MG63 (cell line): ENCODE data around the gene PTPRK. TPM values are rescaled to one million over a fixed set of nuclear protein-coding genes. Genes with fewer than 3 reads are reported as not detected.
"Not testable (repeated sequence)": the region's sequence is repeated elsewhere in the genome, so short reads cannot be mapped to it uniquely, and the experiment has no call there.

Experiments
- DNase-seq: peaks from one replicate; pipeline ENCODE4 v3.0.0-alpha.2; 2020
- H3K27me3 ChIP-seq: fragments of 250-450 bp; sonication (Bioruptor Pico); 2 replicates; pipeline ENCODE4 v1.5.1; 2020; ENCODE audit warnings: mild to moderate bottlenecking, moderate library complexity
- H3K36me3 ChIP-seq: fragments of 250-450 bp; sonication (Bioruptor Pico); 2 replicates; pipeline ENCODE4 v1.5.1; 2020; ENCODE audit warnings: mild to moderate bottlenecking, moderate library complexity
- H3K4me3 ChIP-seq: fragments of 250-450 bp; sonication (Bioruptor Pico); 2 replicates; pipeline ENCODE4 v1.5.1; 2020; ENCODE audit warnings: mild to moderate bottlenecking, moderate library complexity
- H3K9me3 ChIP-seq: fragments of 250-450 bp; sonication (Bioruptor Pico); 2 replicates; pipeline ENCODE4 v1.5.1; 2020; ENCODE audit warnings: mild to moderate bottlenecking, moderate library complexity
- total RNA-seq: library from RNA; depleted of rRNA; stranded (reverse); fragments of >200 nt; shearing (Covaris generic); gene quantifications from 2 replicates; pipeline ENCODE4 v1.2.3, GENCODE V29; 2014; ENCODE audit warnings: low replicate concordance

Gene PTPRK
- total RNA-seq, 1 experiment from 2014 or later = 9.7 TPM

DNA sequence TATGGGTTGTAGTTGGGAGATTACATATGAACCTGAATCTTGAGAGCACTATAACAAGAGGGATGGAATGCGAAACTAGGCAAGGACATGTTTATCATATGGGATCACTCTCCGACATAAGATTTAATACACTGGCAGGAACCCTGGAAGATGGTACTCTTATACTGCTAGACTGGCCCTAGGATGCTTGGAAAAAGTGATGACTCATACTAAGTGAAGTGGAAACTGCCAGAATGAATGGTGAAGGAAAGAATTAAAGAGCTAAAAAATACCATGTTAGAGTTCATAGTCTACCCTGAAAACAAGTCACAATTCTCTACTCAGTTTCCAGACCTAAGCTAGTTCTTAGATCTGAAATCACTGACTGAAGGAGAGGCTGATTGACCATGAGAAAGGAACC lies 574.0 kb downstream of the PTPRK start:
- Histone ChIP-seq H3K4me3 (no peak overlapping the region), H3K36me3 (no peaks in the 10 kb centered on the region), H3K9me3 (no peaks in the 10 kb centered on the region), H3K27me3 (no peaks in the 10 kb centered on the region)
- no peak for DNase-seq

- Histone ChIP-seq H3K4me3 (no peak overlapping the region), H3K9me3 (no peaks in the 10 kb centered on the region), H3K36me3 (no peaks in the 10 kb centered on the region), H3K27me3 (no peaks in the 10 kb centered on the region)
- no peak for DNase-seq
These were observed 574.8 kb downstream of the PTPRK start for GRCh38 chr6:127945434-127946097.

DNA sequence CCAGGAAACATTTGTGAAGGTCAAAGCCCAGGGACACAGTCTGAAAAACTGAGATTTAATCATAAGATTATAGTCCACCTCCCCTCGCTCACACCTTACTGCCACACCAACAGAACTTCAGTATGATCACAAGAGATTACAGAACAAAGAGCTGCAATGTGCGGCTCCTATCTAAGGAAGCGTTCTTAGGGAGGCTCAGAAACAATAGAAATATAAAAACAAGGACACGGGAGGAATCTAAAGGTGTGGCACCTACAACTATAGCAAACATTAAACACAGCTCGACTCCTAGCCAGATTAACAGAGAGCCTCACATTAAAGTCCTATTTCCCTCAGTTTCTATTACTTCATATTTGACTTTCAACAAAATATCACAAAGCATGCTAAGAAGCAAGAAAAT lies 579.2 kb downstream of the PTPRK start:
- no peaks in the 10 kb centered on the region for H3K27me3 ChIP-seq
- no peak overlapping the region for H3K4me3 ChIP-seq
- DNase-seq = no peak
- no peaks in the 10 kb centered on the region for H3K36me3 ChIP-seq
- H3K9me3 ChIP-seq = no peaks in the 10 kb centered on the region

DNA sequence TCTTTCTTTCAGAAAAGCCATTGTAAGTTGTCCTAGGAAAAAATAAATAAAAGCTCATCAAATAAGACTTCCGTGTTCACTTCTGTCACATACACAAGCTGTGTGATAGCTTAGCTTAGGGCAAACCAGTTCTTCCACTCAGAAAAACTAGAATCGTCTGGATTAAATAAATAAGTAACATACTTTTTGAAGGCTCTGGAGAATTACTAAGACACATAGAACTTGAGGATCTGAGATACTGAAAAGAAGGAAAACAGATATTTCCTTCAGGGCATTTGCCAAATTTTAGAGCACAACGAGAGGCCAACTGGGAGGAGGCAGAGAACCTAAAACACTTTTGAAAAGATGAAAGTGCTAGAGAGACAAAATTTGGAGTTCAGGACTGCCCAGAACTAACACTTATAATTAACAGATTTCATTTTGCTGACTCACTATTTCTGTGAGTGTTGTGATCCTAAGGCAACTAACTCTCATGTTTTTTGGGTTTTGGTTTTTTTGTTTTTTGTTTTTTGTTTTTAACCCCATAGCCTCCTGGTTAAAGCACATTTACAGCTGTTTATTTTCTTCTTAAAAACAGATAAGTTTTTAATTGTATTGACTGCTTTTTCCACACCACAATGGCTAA lies 580.8 kb downstream of the PTPRK start:
- H3K27me3 ChIP-seq = no peaks in the 10 kb centered on the region
- DNase-seq = no peak
- no peaks in the 10 kb centered on the region for H3K36me3 ChIP-seq
- H3K9me3 ChIP-seq = no peaks in the 10 kb centered on the region
- H3K4me3 ChIP-seq = no peak overlapping the region

GRCh38 chr6:127938701-127939100 lies 581.7 kb downstream of the PTPRK start:
- DNase-seq = no peak
- Histone ChIP-seq H3K36me3 (no peaks in the 10 kb centered on the region), H3K27me3 (no peaks in the 10 kb centered on the region), H3K9me3 (no peaks in the 10 kb centered on the region), H3K4me3 (no peak overlapping the region)

- no peaks in the 10 kb centered on the region for H3K9me3 ChIP-seq
- no peaks in the 10 kb centered on the region for H3K36me3 ChIP-seq
- H3K4me3 ChIP-seq = no peak overlapping the region
- H3K27me3 ChIP-seq = no peaks in the 10 kb centered on the region
- no peak for DNase-seq
These were observed 582.7 kb downstream of the PTPRK start for GRCh38 chr6:127937747-127938146.

GRCh38 chr6:127937102-127937501 lies 583.3 kb downstream of the PTPRK start:
- no peak for DNase-seq
- Histone ChIP-seq H3K27me3 (no peaks in the 10 kb centered on the region), H3K4me3 (no peak overlapping the region), H3K9me3 (no peaks in the 10 kb centered on the region), H3K36me3 (no peaks in the 10 kb centered on the region)

DNA sequence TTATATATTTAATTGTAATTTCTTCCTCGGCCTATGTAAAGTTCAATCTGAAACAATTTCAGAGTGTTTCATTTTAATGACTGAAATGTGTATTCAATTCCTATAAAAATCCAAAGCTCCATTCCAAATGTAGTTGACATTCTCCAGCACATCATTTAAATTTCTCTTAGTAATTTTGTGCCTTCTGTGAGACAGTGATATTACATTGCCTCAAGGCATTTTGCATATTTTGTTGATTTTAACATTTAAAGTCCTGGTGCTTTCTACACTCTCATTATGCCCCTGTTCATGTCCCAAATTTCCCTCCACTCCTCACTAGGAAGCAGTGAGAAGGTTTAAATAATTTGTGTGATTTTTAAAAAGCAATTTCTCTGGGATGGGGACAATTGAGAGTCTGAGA lies 585.4 kb downstream of the PTPRK start:
- H3K36me3 ChIP-seq = no peaks in the 10 kb centered on the region
- no peak for DNase-seq
- no peaks in the 10 kb centered on the region for H3K27me3 ChIP-seq
- no peaks in the 10 kb centered on the region for H3K9me3 ChIP-seq
- no peak overlapping the region for H3K4me3 ChIP-seq

DNA sequence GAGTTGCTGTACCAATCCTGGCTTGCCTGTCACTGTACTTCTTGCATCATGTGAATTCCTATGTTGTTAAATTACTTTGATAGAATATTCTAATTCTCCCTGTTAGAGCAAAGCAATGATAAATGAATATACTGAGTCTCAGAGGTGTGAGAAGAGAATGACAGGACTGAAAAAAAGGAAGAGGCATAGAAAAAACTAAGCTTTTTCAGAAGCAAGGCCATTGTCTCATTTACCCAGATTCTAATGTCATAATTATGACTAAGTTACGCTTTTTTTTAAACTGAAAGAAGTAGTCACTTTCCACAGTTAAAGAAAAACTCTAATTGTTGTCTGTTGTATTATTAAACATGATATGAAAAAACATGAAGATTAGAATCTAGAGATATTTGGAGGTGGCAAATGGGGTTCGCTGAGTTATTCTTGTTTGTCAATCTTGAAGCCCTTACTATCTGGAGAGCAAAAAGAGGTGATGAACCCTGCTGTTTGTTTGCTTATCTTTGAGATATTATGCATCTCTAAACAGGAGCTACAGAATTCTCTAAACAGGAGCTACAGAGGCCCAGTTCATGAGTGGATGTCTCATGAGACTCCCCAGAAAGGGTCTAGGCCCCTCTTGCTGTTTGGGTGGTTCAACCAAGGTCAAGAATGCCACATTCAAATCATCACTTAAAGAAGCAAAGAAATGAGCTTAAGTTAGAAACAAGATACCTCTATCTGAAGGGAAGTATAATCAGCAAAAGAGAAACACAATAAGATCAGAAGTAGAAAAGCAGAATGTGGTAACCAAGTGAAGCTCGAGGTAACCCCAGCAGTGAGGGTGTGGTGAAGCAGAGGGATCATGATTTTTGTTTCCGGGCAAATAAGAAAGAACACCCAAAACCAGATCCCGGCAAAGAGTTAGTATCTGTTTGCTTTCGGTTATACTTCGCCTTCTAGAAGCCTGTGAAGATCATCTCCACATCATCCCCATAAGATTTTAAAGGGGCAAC lies 586.3 kb downstream of the PTPRK start:
- Histone ChIP-seq H3K36me3 (no peaks in the 10 kb centered on the region), H3K4me3 (no peak overlapping the region), H3K27me3 (no peaks in the 10 kb centered on the region), H3K9me3 (no peaks in the 10 kb centered on the region)
- no peak for DNase-seq

DNA sequence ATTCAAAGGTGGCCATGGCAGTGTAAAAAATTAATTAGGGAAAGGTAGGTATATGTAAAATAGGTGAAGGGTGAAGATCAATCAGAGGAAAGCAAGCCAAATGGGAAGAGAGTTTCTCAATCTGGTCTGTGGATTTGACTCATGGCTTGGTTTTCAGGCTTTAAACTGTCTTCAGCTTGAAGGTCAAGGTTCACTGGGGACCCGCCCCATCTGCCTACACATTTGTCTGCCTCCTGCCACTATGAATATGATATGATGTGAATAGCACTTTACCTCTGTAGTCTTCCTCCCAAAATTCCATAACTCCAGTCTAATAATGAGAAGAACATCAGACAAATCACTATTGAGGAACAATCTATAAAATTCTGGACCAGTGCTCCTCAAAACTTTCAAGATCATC lies 587.3 kb downstream of the PTPRK start:
- Histone ChIP-seq H3K9me3 (no peaks in the 10 kb centered on the region), H3K36me3 (no peaks in the 10 kb centered on the region), H3K27me3 (no peaks in the 10 kb centered on the region), H3K4me3 (no peak overlapping the region)
- no peak for DNase-seq

- Histone ChIP-seq H3K36me3 (no peaks in the 10 kb centered on the region), H3K9me3 (no peaks in the 10 kb centered on the region), H3K4me3 (no peak overlapping the region), H3K27me3 (no peaks in the 10 kb centered on the region)
- DNase-seq = no peak
These were observed 587.7 kb downstream of the PTPRK start for GRCh38 chr6:127932708-127933107.

DNA sequence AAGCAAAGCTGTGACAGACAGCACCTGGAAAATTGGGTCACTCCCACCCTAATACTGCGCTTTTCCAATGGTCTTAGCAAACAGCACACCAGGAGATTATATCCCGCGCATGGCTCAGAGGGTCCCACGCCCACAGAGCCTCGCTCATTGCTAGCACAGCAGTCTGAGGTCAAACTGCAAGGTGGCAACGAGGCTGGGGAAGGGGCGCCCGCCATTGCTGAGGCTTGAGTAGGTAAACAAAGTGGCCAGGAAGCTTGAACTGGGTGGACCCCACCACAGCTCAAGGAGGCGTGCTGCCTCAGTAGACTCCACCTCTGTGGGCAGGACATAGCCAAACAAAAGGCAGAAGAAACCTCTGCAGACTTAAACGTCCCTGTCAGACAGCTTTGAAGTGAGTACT lies 594.0 kb downstream of the PTPRK start:
- H3K4me3 ChIP-seq, H3K36me3 ChIP-seq, H3K27me3 ChIP-seq, H3K9me3 ChIP-seq, DNase-seq: not testable (repeated sequence)

DNA sequence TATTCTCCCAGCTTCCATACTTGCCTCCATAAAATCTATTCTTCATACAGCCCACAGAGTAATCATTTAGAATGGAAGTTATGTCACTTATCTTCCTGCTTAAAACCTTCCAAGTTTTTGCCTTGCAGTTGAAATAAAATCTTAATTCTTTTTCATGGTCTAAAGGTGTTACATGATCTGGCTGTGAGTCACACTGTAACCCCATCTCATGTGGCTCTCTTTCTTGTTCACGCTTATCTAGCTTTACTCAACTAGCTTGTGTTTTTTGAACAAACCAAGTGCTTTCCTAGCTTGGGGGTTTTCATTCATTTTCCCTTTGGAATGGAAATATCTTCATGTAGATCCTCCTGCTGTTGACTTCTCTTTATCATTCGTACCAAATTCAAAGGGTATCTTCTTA lies 596.0 kb downstream of the PTPRK start:
- no peak for DNase-seq

GRCh38 chr6:127924031-127924430 lies 596.4 kb downstream of the PTPRK start:
- DNase-seq = no peak
- no peaks in the 10 kb centered on the region for H3K27me3 ChIP-seq
- no peak overlapping the region for H3K4me3 ChIP-seq
- no peaks in the 10 kb centered on the region for H3K36me3 ChIP-seq
- no peaks in the 10 kb centered on the region; the same call in 1 of the 2 replicates for H3K9me3 ChIP-seq

More for the DNA sequence above, 596.0 kb downstream of the PTPRK start:
- Histone ChIP-seq H3K9me3 (no peaks in the 10 kb centered on the region; the same call in 1 of the 2 replicates), H3K27me3 (no peaks in the 10 kb centered on the region), H3K4me3 (no peak overlapping the region), H3K36me3 (no peaks in the 10 kb centered on the region)

GRCh38 chr6:127923135-127923534 lies 597.3 kb downstream of the PTPRK start:
- H3K9me3 ChIP-seq = no peaks in the 10 kb centered on the region; the same call in 1 of the 2 replicates
- H3K4me3 ChIP-seq = no peak overlapping the region
- no peak for DNase-seq
- no peaks in the 10 kb centered on the region for H3K36me3 ChIP-seq
- H3K27me3 ChIP-seq = no peaks in the 10 kb centered on the region

GRCh38 chr6:127921982-127922381 lies 598.4 kb downstream of the PTPRK start:
- Histone ChIP-seq H3K27me3 (no peaks in the 10 kb centered on the region), H3K9me3 (no peaks in the 10 kb centered on the region; the same call in 1 of the 2 replicates), H3K36me3 (no peaks in the 10 kb centered on the region), H3K4me3 (no peak overlapping the region)
- no peak for DNase-seq

DNA sequence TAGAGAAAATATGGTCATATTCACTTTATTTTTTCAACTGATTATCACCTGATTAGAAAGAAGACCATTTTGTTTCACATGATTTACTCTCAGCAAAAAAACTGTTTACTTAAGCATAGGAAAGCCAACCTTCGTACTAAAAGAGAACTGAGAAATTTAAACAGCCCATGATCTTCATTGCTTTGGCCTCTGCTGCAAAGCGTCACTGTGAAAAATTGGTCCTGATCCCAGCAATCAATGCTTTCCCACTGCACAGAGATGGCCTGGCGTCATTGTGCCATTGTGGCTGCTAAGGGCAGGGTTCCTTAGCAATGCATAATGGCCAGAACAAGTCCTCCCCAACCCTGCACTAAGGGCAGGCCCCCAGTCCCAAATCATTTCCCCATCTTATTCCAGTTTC lies 599.6 kb downstream of the PTPRK start:
- no peak overlapping the region for H3K4me3 ChIP-seq
- no peak for DNase-seq
- no peaks in the 10 kb centered on the region for H3K27me3 ChIP-seq
- no peaks in the 10 kb centered on the region for H3K9me3 ChIP-seq
- no peaks in the 10 kb centered on the region for H3K36me3 ChIP-seq
